ENCODE measurements around the gene IL2RA. TPM values are rescaled to one million over a fixed set of nuclear protein-coding genes. Genes with fewer than 3 reads are reported as not detected.

The IL2RA gene
- total and polyA plus RNA-seq, 10 of the 15 experiments (the other 5 are each of a cell fraction or from before 2014, with no cell fraction given), result 2.2 to 6.0 (median 4.9) TPM

DNA sequence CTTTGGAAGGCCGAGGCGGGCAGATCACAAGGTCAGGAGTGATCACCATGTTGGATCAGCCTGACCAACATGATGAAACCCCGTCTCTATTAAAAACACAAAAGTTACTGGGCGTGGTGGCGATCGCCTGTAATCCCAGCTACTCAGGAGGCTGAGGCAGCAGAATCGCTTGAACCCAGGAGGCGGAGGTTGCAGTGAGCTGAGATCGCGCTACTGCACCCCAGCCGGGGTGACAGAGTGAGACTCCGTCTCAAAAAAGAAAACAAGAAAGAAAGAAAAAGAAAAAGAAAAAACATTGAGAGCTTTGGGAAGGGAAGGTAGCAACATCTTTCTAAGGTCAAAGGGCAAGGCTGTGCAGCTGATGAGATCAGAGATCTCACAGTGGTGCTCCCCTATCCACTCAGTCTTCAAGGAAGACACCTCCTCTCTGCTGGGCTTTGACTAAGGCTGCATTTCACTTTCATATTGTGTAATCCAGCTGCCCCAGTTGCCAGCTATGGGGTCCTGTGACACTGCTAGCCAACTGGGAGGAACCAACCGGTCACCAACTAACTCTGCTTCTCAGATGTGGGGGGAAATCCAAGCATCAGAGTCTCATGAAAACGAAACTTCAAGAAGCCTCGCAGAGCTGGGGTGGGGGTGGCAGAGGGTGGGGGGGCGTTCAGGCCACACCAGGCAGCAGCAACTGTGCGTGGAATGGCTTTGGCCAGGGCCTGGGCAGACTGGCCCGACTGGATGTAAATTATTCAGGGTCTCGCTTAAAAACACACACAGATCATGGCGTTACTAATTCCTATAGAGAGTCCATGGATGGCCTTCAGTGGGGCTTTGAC is 86.3 kb downstream of the IL2RA start (continued):
- TF ChIP-seq BHLHE40 (IDR thresholded peaks at IDR 0.05; ENCODE audit: borderline replicate concordance in 1 of 2, low read depth in 2 of 2, low read length in 1 of 2), result peak in 1 of 2 experiments; percentile 42; a peak in 1 of 4 replicates
- TF ChIP-seq FOXM1 (IDR thresholded peaks at IDR 0.05; ENCODE audit: low read depth, low read length), result peak; percentile 50; the same call in 1 of the 2 replicates
- TF ChIP-seq EZH2 (IDR thresholded peaks at IDR 0.05; ENCODE audit: borderline replicate concordance, control insufficient read depth, low read depth, low read length), result no peak
- peak; percentile 60; the same call in 1 of the 2 replicates for TF ChIP-seq CREB1 (IDR thresholded peaks at IDR 0.05; ENCODE audit: low read depth)
- TF ChIP-seq, protein P1, sequence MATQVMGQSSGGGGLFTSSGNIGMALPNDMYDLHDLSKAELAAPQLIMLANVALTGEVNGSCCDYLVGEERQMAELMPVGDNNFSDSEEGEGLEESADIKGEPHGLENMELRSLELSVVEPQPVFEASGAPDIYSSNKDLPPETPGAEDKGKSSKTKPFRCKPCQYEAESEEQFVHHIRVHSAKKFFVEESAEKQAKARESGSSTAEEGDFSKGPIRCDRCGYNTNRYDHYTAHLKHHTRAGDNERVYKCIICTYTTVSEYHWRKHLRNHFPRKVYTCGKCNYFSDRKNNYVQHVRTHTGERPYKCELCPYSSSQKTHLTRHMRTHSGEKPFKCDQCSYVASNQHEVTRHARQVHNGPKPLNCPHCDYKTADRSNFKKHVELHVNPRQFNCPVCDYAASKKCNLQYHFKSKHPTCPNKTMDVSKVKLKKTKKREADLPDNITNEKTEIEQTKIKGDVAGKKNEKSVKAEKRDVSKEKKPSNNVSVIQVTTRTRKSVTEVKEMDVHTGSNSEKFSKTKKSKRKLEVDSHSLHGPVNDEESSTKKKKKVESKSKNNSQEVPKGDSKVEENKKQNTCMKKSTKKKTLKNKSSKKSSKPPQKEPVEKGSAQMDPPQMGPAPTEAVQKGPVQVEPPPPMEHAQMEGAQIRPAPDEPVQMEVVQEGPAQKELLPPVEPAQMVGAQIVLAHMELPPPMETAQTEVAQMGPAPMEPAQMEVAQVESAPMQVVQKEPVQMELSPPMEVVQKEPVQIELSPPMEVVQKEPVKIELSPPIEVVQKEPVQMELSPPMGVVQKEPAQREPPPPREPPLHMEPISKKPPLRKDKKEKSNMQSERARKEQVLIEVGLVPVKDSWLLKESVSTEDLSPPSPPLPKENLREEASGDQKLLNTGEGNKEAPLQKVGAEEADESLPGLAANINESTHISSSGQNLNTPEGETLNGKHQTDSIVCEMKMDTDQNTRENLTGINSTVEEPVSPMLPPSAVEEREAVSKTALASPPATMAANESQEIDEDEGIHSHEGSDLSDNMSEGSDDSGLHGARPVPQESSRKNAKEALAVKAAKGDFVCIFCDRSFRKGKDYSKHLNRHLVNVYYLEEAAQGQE (IDR thresholded peaks at IDR 0.05; ENCODE audit: low read depth, low read length), result no peak
- TF ChIP-seq PAX5 (IDR thresholded peaks at IDR 0.05; ENCODE audit: borderline replicate concordance, low read depth, low read length), result peak; percentile 60; the same call in 1 of the 2 replicates
- no peak for TF ChIP-seq ZSCAN29 (IDR thresholded peaks at IDR 0.05)
- TF ChIP-seq, protein P2, sequence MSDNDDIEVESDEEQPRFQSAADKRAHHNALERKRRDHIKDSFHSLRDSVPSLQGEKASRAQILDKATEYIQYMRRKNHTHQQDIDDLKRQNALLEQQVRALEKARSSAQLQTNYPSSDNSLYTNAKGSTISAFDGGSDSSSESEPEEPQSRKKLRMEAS (IDR thresholded peaks at IDR 0.05; ENCODE audit: low read depth, low read length), result no peak
- TF ChIP-seq, protein P3, sequence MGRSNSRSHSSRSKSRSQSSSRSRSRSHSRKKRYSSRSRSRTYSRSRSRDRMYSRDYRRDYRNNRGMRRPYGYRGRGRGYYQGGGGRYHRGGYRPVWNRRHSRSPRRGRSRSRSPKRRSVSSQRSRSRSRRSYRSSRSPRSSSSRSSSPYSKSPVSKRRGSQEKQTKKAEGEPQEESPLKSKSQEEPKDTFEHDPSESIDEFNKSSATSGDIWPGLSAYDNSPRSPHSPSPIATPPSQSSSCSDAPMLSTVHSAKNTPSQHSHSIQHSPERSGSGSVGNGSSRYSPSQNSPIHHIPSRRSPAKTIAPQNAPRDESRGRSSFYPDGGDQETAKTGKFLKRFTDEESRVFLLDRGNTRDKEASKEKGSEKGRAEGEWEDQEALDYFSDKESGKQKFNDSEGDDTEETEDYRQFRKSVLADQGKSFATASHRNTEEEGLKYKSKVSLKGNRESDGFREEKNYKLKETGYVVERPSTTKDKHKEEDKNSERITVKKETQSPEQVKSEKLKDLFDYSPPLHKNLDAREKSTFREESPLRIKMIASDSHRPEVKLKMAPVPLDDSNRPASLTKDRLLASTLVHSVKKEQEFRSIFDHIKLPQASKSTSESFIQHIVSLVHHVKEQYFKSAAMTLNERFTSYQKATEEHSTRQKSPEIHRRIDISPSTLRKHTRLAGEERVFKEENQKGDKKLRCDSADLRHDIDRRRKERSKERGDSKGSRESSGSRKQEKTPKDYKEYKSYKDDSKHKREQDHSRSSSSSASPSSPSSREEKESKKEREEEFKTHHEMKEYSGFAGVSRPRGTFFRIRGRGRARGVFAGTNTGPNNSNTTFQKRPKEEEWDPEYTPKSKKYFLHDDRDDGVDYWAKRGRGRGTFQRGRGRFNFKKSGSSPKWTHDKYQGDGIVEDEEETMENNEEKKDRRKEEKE (IDR thresholded peaks at IDR 0.05), result no peak
- no peak for TF ChIP-seq YBX1 (IDR thresholded peaks at IDR 0.05)
- TF ChIP-seq NR2F1 (conservative IDR thresholded peaks at IDR 0.05), result peak; percentile 97
- TF ChIP-seq BRCA1 (IDR thresholded peaks at IDR 0.05; ENCODE audit: low read depth, low read length), result no peak
- no peak for TF ChIP-seq NR2C2 (IDR thresholded peaks at IDR 0.05; ENCODE audit: borderline replicate concordance, control insufficient read depth, insufficient read length, low read depth)
- TF ChIP-seq HDGF (IDR thresholded peaks at IDR 0.05), result peak; percentile 84
- TF ChIP-seq, protein P4, sequence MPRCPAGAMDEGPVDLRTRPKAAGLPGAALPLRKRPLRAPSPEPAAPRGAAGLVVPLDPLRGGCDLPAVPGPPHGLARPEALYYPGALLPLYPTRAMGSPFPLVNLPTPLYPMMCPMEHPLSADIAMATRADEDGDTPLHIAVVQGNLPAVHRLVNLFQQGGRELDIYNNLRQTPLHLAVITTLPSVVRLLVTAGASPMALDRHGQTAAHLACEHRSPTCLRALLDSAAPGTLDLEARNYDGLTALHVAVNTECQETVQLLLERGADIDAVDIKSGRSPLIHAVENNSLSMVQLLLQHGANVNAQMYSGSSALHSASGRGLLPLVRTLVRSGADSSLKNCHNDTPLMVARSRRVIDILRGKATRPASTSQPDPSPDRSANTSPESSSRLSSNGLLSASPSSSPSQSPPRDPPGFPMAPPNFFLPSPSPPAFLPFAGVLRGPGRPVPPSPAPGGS (IDR thresholded peaks at IDR 0.05; ENCODE audit: borderline replicate concordance, insufficient read depth, low read depth, low read length, poor library complexity, severe bottlenecking), result peak; percentile 64
- TF ChIP-seq, protein P5, sequence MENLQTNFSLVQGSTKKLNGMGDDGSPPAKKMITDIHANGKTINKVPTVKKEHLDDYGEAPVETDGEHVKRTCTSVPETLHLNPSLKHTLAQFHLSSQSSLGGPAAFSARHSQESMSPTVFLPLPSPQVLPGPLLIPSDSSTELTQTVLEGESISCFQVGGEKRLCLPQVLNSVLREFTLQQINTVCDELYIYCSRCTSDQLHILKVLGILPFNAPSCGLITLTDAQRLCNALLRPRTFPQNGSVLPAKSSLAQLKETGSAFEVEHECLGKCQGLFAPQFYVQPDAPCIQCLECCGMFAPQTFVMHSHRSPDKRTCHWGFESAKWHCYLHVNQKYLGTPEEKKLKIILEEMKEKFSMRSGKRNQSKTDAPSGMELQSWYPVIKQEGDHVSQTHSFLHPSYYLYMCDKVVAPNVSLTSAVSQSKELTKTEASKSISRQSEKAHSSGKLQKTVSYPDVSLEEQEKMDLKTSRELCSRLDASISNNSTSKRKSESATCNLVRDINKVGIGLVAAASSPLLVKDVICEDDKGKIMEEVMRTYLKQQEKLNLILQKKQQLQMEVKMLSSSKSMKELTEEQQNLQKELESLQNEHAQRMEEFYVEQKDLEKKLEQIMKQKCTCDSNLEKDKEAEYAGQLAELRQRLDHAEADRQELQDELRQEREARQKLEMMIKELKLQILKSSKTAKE (IDR thresholded peaks at IDR 0.05; ENCODE audit: low read depth, poor library complexity, severe bottlenecking), result peak; percentile 62
- TF ChIP-seq MYB (IDR thresholded peaks at IDR 0.05; ENCODE audit: borderline replicate concordance, low read depth, low read length), result no peak
- TF ChIP-seq IKZF1 (conservative IDR thresholded peaks at IDR 0.05), result peak; percentile 72
